Loucy (cell line): ENCODE measurements around the gene ERICH2.

Source experiments
- H2AFZ ChIP-seq: fragments of 200-600 bp; sonication (generic); 2 replicates; pipeline ENCODE4 v1.6.0; 2016; ENCODE audit warnings: antibody characterized with exemption, mild to moderate bottlenecking, low read length, moderate library complexity
- H3F3A ChIP-seq: fragments of 200-600 bp; 2 replicates; pipeline ENCODE4 v1.6.0; 2016; ENCODE audit warnings: antibody characterized with exemption, low read depth, mild to moderate bottlenecking
- H3K27me3 ChIP-seq: fragments of 200-600 bp; sonication (generic); 2 replicates; pipeline ENCODE4 v1.6.1; 2014; ENCODE audit warnings: low read length, mild to moderate bottlenecking; ENCODE audit not compliant: insufficient read depth, poor library complexity, severe bottlenecking
- H3K36me3 ChIP-seq: fragments of 200-600 bp; sonication (generic); 2 replicates; pipeline ENCODE4 v1.6.1; 2016; ENCODE audit warnings: low read length; ENCODE audit not compliant: insufficient read depth
- H3K4me1 ChIP-seq: fragments of 200-600 bp; sonication (generic); 2 replicates; pipeline ENCODE4 v1.5.1; 2014; ENCODE audit warnings: low read length, mild to moderate bottlenecking; ENCODE audit not compliant: insufficient read depth, poor library complexity, severe bottlenecking
- H3K4me2 ChIP-seq: fragments of 200-600 bp; sonication (generic); 2 replicates; pipeline ENCODE4 v1.6.0; 2014; ENCODE audit warnings: antibody characterized with exemption, low read length, low read depth, mild to moderate bottlenecking; ENCODE audit not compliant: poor library complexity, severe bottlenecking
- H3K4me3 ChIP-seq: fragments of 200-600 bp; sonication (generic); 2 replicates; pipeline ENCODE4 v1.5.1; 2014; ENCODE audit warnings: low read length, mild to moderate bottlenecking, mixed read lengths; ENCODE audit not compliant: poor library complexity, severe bottlenecking
- H3K79me2 ChIP-seq: fragments of 200-600 bp; sonication (generic); 2 replicates; pipeline ENCODE4 v1.6.1; 2014; ENCODE audit warnings: low read length; ENCODE audit not compliant: insufficient read depth
- H3K9ac ChIP-seq: fragments of 200-600 bp; sonication (generic); 2 replicates; pipeline ENCODE4 v1.6.0; 2014; ENCODE audit warnings: mild to moderate bottlenecking, low read depth, low read length, moderate library complexity; ENCODE audit not compliant: poor library complexity, severe bottlenecking
- H3K9me2 ChIP-seq: fragments of 200-600 bp; sonication (generic); replicated peaks from 2 replicates; pipeline ENCODE4 v1.6.1; 2016; ENCODE audit warnings: low read depth, low read length, mixed read lengths
- H3K9me3 ChIP-seq: fragments of 200-600 bp; sonication (generic); 2 replicates; pipeline ENCODE4 v1.6.1; 2014; ENCODE audit warnings: mild to moderate bottlenecking, antibody characterized with exemption, low read length, low read depth; ENCODE audit not compliant: insufficient read depth
- H4K20me1 ChIP-seq: fragments of 200-600 bp; sonication (generic); 2 replicates; pipeline ENCODE4 v1.6.0; 2014; ENCODE audit warnings: antibody characterized with exemption, low read length, mild to moderate bottlenecking; ENCODE audit not compliant: insufficient read depth, poor library complexity, severe bottlenecking
- EZH2phosphoT487 ChIP-seq: fragments of 200-600 bp; IDR thresholded peaks from 2 replicates; pipeline ENCODE4 v1.6.1; 2018; ENCODE audit warnings: antibody characterized with exemption, mild to moderate bottlenecking, moderate library complexity, borderline replicate concordance
- TF ChIP-seq, protein P1 (sequence below): fragments of 200-600 bp; sonication (generic); conservative IDR thresholded peaks from 2 replicates; pipeline ENCODE4 v1.5.1; 2014; ENCODE audit warnings: mild to moderate bottlenecking, antibody characterized with exemption, low read length

The ERICH2 gene, protein sequence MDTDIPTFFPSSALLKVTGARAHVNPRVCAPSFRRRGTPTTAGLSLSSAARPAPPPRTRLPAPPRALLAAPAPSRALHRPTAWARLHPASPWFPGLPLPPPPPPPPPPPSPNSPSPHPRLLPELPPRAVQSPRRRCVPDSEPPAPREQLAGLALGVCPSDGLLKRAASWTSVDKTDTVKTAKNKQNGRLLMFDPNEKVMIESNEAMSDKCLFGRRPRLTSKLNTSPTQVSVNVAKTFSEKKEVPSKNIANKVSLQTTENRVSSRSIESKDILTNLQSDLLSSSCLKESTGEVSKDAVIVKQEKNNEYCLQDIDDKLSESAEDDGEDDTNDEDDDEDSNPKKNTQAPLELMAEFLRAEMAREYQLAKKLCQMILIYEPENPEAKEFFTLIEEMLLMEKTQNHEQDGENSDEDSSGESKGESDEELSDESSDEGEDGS

DNA sequence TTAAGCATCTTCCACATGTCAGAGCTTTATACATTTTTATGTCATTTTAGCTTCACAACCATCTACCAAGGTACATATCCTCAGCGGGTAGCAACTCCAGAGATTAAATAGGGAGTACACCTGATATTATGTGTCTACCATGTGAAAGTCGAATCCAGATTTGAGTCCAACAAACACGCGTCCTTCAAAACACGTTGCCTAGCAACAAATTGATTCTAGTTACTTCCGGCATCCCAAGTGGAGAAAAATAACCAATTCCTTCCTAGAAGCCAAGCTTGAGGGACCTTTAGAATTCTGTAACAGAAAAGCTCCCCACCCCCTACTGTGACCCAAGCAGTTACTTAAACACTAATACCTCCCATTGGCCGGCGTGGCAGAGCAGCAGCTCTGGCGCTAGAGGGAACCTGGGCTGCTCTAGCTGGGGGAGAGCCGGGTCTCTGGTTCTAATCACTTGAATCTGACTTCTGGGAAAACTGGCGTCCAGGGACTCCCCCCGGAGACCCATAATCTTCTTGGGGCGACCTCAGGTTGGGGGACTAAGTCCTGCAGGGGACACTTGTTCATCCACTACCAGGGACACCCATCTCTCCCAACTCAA, at the start of gene ERICH2:
Gene ERICH2, plus strand, starts transcription at position 371 of the 598 bp plus-strand sequence. CDS start 304 bp downstream, outside the sequence.
- H2AFZ ChIP-seq = no peak within 1 kb of the TSS
- no peaks in the 10 kb centered on the region for H3K36me3 ChIP-seq
- no peak within 1 kb of the TSS for H3K4me2 ChIP-seq

DNA sequence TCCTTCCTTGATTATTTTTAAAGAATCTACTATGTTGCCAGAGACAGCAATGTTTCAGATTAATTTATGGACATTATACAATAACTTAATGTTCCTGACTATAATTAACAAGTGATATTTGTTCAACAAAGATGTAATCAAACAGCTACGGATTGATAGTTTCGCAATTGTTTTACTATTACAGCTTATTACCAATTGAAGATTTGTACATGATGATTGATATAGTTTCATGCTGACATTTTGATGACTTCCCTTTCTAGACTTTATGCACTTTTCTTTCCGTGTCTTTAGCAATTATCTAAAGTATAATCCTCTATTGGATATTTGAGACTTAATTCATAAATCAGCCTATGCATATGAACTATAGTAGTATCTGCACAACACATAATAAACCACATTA, 48.5 kb upstream of the ERICH2 start:
- H3K4me3 ChIP-seq = no peak overlapping the region
- no peaks in the 10 kb centered on the region for H3K27me3 ChIP-seq
- H2AFZ ChIP-seq = no peak overlapping the region
- no peaks in the 10 kb centered on the region for H4K20me1 ChIP-seq
- H3K36me3 ChIP-seq = no peaks in the 10 kb centered on the region
- H3K9me3 ChIP-seq = no peaks in the 10 kb centered on the region
- H3K4me2 ChIP-seq = no peak overlapping the region
- no peaks in the 10 kb centered on the region for H3F3A ChIP-seq
- no peaks in the 10 kb centered on the region for H3K9me2 ChIP-seq
- no peak overlapping the region for H3K9ac ChIP-seq
- H3K79me2 ChIP-seq = no peaks in the 10 kb centered on the region
- TF ChIP-seq, protein P1, sequence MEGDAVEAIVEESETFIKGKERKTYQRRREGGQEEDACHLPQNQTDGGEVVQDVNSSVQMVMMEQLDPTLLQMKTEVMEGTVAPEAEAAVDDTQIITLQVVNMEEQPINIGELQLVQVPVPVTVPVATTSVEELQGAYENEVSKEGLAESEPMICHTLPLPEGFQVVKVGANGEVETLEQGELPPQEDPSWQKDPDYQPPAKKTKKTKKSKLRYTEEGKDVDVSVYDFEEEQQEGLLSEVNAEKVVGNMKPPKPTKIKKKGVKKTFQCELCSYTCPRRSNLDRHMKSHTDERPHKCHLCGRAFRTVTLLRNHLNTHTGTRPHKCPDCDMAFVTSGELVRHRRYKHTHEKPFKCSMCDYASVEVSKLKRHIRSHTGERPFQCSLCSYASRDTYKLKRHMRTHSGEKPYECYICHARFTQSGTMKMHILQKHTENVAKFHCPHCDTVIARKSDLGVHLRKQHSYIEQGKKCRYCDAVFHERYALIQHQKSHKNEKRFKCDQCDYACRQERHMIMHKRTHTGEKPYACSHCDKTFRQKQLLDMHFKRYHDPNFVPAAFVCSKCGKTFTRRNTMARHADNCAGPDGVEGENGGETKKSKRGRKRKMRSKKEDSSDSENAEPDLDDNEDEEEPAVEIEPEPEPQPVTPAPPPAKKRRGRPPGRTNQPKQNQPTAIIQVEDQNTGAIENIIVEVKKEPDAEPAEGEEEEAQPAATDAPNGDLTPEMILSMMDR = no peak
- no peak for TF ChIP-seq EZH2phosphoT487
- no peaks in the 10 kb centered on the region for H3K4me1 ChIP-seq

More for the DNA sequence above, at the start of gene ERICH2:
- Histone ChIP-seq H3K27me3 (no peaks in the 10 kb centered on the region), H3K9ac (no peak within 1 kb of the TSS), H3K9me2 (no peaks in the 10 kb centered on the region), H4K20me1 (no peaks in the 10 kb centered on the region), H3K9me3 (no peaks in the 10 kb centered on the region), H3K4me1 (no peaks in the 10 kb centered on the region), H3K79me2 (no peaks in the 10 kb centered on the region), H3K4me3 (no peak within 1 kb of the TSS), H3F3A (no peaks in the 10 kb centered on the region)
- TF ChIP-seq, protein P1 = no peak
- TF ChIP-seq EZH2phosphoT487 = no peak

DNA sequence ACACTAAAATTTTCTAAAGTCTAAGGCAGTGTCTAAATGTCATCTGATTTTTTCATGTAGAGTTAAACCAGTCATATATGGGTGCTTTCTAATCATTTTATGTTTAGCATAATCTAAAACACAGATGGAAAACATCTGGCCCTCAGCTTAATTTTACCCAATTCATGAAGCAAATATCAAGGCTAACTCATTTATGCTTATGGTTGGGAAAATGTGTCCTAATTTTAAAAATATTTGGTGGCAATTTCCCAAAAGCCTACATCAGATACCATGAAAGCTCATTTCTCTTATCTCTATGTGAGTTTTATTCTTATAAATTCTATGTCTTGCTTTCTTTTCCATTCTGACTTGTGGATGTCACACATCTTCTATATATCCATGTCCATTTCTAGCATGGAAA, 47.9 kb upstream of the ERICH2 start:
- Histone ChIP-seq H3K27me3 (no peaks in the 10 kb centered on the region), H3K9ac (no peak overlapping the region), H3K36me3 (no peaks in the 10 kb centered on the region), H3F3A (no peaks in the 10 kb centered on the region), H3K4me2 (no peak overlapping the region), H2AFZ (no peak overlapping the region), H3K4me3 (no peak overlapping the region), H4K20me1 (no peaks in the 10 kb centered on the region), H3K9me3 (no peaks in the 10 kb centered on the region), H3K4me1 (no peaks in the 10 kb centered on the region), H3K79me2 (no peaks in the 10 kb centered on the region), H3K9me2 (no peaks in the 10 kb centered on the region)
- TF ChIP-seq, protein P1 = no peak
- TF ChIP-seq EZH2phosphoT487 = no peak
